B cell (primary cell): Measurements from ENCODE around the gene RNASET2.

Experiments used
- EZH2 ChIP-seq: IDR thresholded peaks from 2 replicates; pipeline ENCODE4 v1.6.1; 2012; ENCODE audit warnings: borderline replicate concordance, low read depth, mild to moderate bottlenecking, moderate library complexity, low read length; ENCODE audit not compliant: insufficient read depth, poor library complexity, severe bottlenecking
- TF ChIP-seq, protein P1 (sequence below): fragments of 200-600 bp; IDR thresholded peaks from one replicate; pipeline ENCODE4 v1.8.0; 2022; ENCODE audit warnings: antibody characterized with exemption, mild to moderate bottlenecking

DNA sequence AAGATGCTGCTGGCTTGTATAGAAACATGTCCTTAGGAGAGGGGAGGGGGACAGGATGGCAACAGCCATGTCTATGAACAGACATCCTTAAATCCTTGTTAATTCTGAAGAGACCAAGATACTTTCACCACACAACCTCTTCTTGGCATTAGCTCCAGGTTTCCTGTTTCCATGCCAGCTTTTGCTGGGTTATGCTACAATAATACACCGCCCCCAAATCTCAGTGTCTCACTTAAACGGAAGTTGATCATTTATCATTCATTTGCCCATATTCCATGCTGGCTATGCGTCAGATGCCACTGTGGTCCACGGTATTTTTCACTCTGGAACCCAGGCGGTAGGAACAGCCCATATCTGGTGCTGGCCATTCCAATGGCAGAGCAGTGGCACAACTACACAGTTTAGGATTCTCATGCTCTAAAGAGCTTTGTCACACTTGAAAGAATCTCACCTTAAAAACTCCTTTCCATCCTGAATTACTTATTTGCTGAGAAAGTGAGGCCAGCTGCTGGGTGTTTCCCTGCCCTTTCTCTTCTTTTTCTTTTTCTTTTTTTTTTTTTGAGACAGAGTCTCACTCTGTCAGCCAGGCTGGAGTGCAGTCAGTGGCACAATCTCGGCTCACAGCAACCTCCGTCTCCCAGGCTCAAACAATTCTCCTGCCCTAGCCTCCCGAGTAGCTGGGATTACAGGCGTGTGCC is 3.7 kb upstream of the RNASET2 start:
- TF ChIP-seq, protein P1, sequence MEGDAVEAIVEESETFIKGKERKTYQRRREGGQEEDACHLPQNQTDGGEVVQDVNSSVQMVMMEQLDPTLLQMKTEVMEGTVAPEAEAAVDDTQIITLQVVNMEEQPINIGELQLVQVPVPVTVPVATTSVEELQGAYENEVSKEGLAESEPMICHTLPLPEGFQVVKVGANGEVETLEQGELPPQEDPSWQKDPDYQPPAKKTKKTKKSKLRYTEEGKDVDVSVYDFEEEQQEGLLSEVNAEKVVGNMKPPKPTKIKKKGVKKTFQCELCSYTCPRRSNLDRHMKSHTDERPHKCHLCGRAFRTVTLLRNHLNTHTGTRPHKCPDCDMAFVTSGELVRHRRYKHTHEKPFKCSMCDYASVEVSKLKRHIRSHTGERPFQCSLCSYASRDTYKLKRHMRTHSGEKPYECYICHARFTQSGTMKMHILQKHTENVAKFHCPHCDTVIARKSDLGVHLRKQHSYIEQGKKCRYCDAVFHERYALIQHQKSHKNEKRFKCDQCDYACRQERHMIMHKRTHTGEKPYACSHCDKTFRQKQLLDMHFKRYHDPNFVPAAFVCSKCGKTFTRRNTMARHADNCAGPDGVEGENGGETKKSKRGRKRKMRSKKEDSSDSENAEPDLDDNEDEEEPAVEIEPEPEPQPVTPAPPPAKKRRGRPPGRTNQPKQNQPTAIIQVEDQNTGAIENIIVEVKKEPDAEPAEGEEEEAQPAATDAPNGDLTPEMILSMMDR, result no peak
- no peak for TF ChIP-seq EZH2
